Ovary (tissue), 3 donors: ENCODE data around the gene NAV2.

Source experiments
- EP300 ChIP-seq: sonication (generic); formaldehyde crosslinking; IDR thresholded peaks from one replicate; pipeline ENCODE4 v1.6.1; 2017; ENCODE audit warnings: antibody characterized with exemption
- POLR2A ChIP-seq: fragments of 450-650 bp; IDR thresholded peaks from one replicate; pipeline ENCODE4 v1.6.1; 2017; ENCODE audit warnings: antibody characterized with exemption, mild to moderate bottlenecking, moderate library complexity
- TF ChIP-seq, protein P1 (sequence below), 3 donors: fragments of 450-650 bp in 2 of 3; fragments of 200-600 bp in 1 of 3; IDR thresholded peaks; one replicate each; pipeline versions ENCODE4 v1.5.1 to v1.8.0; 2016 to 2022; ENCODE audit warnings: antibody characterized with exemption in 3 of 3, mild to moderate bottlenecking in 1 of 3
- donor health status: DM: no; HTN: no; CAD: no.

DNA sequence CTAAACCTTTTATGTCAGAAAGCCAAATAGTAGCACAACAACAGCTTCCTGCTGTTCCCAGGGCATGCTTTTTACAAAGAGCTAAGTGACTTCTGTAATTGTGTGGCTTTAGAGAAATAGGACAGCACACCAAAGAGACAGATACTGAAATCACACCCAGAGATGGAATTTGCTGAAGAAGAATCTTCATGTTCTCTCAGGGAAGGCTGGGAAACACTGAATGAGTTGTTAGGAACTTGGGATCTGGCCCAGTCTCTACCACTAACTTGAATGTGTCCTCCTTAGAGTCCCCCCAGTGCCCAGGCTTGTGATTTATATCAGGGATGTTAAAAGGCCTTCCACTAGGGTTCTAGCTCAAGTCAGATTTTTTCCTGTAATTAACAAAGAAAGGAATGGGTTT is 272.5 kb downstream of the NAV2 start:
- no peak for TF ChIP-seq POLR2A
- TF ChIP-seq, protein P1, sequence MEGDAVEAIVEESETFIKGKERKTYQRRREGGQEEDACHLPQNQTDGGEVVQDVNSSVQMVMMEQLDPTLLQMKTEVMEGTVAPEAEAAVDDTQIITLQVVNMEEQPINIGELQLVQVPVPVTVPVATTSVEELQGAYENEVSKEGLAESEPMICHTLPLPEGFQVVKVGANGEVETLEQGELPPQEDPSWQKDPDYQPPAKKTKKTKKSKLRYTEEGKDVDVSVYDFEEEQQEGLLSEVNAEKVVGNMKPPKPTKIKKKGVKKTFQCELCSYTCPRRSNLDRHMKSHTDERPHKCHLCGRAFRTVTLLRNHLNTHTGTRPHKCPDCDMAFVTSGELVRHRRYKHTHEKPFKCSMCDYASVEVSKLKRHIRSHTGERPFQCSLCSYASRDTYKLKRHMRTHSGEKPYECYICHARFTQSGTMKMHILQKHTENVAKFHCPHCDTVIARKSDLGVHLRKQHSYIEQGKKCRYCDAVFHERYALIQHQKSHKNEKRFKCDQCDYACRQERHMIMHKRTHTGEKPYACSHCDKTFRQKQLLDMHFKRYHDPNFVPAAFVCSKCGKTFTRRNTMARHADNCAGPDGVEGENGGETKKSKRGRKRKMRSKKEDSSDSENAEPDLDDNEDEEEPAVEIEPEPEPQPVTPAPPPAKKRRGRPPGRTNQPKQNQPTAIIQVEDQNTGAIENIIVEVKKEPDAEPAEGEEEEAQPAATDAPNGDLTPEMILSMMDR (IDR thresholded peaks at IDR 0.05), result no peak
- TF ChIP-seq EP300, result no peak
